DOHH2 (cell line): ENCODE data around the gene COL5A3.

ENCODE experiments used
- H3F3A ChIP-seq: fragments of 200-600 bp; sonication (generic), shearing (Covaris generic); 2 replicates; pipeline ENCODE4 v1.6.0; 2016; ENCODE audit warnings: antibody characterized with exemption, mild to moderate bottlenecking; ENCODE audit not compliant: control insufficient read depth, insufficient read depth
- H3K27ac ChIP-seq: fragments of 200-600 bp; sonication (generic); 2 replicates; pipeline ENCODE4 v1.5.1; 2014; ENCODE audit warnings: low read depth, mild to moderate bottlenecking, low read length, moderate library complexity
- H3K27me3 ChIP-seq: fragments of 200-600 bp; sonication (generic); 2 replicates; pipeline ENCODE4 v1.6.1; 2014; ENCODE audit warnings: mild to moderate bottlenecking, low read length, mixed read lengths; ENCODE audit not compliant: control insufficient read depth
- H3K36me3 ChIP-seq: fragments of 200-600 bp; sonication (generic); 2 replicates; pipeline ENCODE4 v1.6.1; 2014; ENCODE audit warnings: mild to moderate bottlenecking, low read length, moderate library complexity, mixed read lengths; ENCODE audit not compliant: control insufficient read depth
- H3K4me1 ChIP-seq: fragments of 200-600 bp; sonication (generic); 2 replicates; pipeline ENCODE4 v1.6.1; 2014; ENCODE audit warnings: mild to moderate bottlenecking, low read length, mixed read lengths; ENCODE audit not compliant: control insufficient read depth
- H3K4me2 ChIP-seq: fragments of 200-600 bp; sonication (generic); 2 replicates; pipeline ENCODE4 v1.6.0; 2014; ENCODE audit warnings: mild to moderate bottlenecking, low read length, moderate library complexity
- H3K4me3 ChIP-seq: fragments of 200-600 bp; sonication (generic); 2 replicates; pipeline ENCODE4 v1.5.1; 2014; ENCODE audit warnings: mild to moderate bottlenecking, low read length, mixed read lengths
- H3K79me2 ChIP-seq: fragments of 200-600 bp; sonication (generic); 2 replicates; pipeline ENCODE4 v1.6.1; 2014; ENCODE audit warnings: mild to moderate bottlenecking, low read length, mixed read lengths; ENCODE audit not compliant: control insufficient read depth
- H3K9me2 ChIP-seq: fragments of 200-600 bp; sonication (generic); replicated peaks from 2 replicates; pipeline ENCODE4 v1.6.1; 2014; ENCODE audit warnings: mild to moderate bottlenecking, low read length, mixed read lengths; ENCODE audit not compliant: control insufficient read depth
- H3K9me3 ChIP-seq: fragments of 200-600 bp; sonication (generic); 2 replicates; pipeline ENCODE4 v1.6.1; 2014; ENCODE audit warnings: antibody characterized with exemption, low read length, mixed read lengths; ENCODE audit not compliant: control insufficient read depth, insufficient read depth
- H4K20me1 ChIP-seq: fragments of 200-600 bp; sonication (generic); 2 replicates; pipeline ENCODE4 v1.6.0; 2014; ENCODE audit warnings: low read depth, mild to moderate bottlenecking, antibody characterized with exemption, low read length, moderate library complexity; ENCODE audit not compliant: control insufficient read depth, insufficient read depth
- CTCF ChIP-seq: fragments of 200-600 bp; sonication (generic); IDR thresholded peaks from one replicate; pipeline ENCODE4 v1.5.1; 2014; ENCODE audit warnings: antibody characterized with exemption, mild to moderate bottlenecking, low read depth, low read length; ENCODE audit not compliant: poor library complexity, severe bottlenecking
- EZH2phosphoT487 ChIP-seq: fragments of 200-600 bp; sonication (generic); IDR thresholded peaks from 2 replicates; pipeline ENCODE4 v1.6.1; 2017; ENCODE audit warnings: borderline replicate concordance, mild to moderate bottlenecking, antibody characterized with exemption, low read length, moderate library complexity, mixed read lengths

The COL5A3 gene

GRCh38 chr19:10018786-10019185, 8.5 kb upstream of the COL5A3 start:
- Histone ChIP-seq H3K4me3 (no peak overlapping the region), H3K4me2 (no peak overlapping the region), H4K20me1 (no peaks in the 10 kb centered on the region), H3K79me2 (no peaks in the 10 kb centered on the region), H3K27ac (no peak overlapping the region), H3K4me1 (no peaks in the 10 kb centered on the region), H3K27me3 (peaks cover 3% of the 10 kb centered on the region; the same call in 1 of the 2 replicates), H3K9me3 (no peaks in the 10 kb centered on the region), H3K36me3 (no peaks in the 10 kb centered on the region), H3F3A (no peaks in the 10 kb centered on the region), H3K9me2 (no peaks in the 10 kb centered on the region)
- TF ChIP-seq CTCF (no peak), EZH2phosphoT487 (no peak)

- TF ChIP-seq EZH2phosphoT487 (no peak), CTCF (no peak)
- Histone ChIP-seq H3K36me3 (no peaks in the 10 kb centered on the region), H4K20me1 (no peaks in the 10 kb centered on the region)
These were observed 8.0 kb upstream of the COL5A3 start for GRCh38 chr19:10018263-10018662.

GRCh38 chr19:10013834-10014618, 3.7 kb upstream of the COL5A3 start:
- no peak overlapping the region for H3K4me3 ChIP-seq
- no peaks in the 10 kb centered on the region for H3K9me3 ChIP-seq
- H3K79me2 ChIP-seq: no peaks in the 10 kb centered on the region
- no peaks in the 10 kb centered on the region for H3K36me3 ChIP-seq
- no peaks in the 10 kb centered on the region for H3K4me1 ChIP-seq
- no peaks in the 10 kb centered on the region for H3K9me2 ChIP-seq
- no peaks in the 10 kb centered on the region for H3F3A ChIP-seq
- no peak overlapping the region for H3K27ac ChIP-seq
- TF ChIP-seq CTCF: no peak
- no peak for TF ChIP-seq EZH2phosphoT487
- peaks cover 3% of the 10 kb centered on the region; the same call in 1 of the 2 replicates for H3K27me3 ChIP-seq
- no peaks in the 10 kb centered on the region for H4K20me1 ChIP-seq
- H3K4me2 ChIP-seq: no peak overlapping the region

More at GRCh38 chr19:10018263-10018662, 8.0 kb upstream of the COL5A3 start:
- no peaks in the 10 kb centered on the region for H3F3A ChIP-seq
- no peak overlapping the region for H3K4me3 ChIP-seq
- no peaks in the 10 kb centered on the region for H3K79me2 ChIP-seq
- H3K9me3 ChIP-seq: no peaks in the 10 kb centered on the region
- H3K9me2 ChIP-seq: no peaks in the 10 kb centered on the region
- no peaks in the 10 kb centered on the region for H3K4me1 ChIP-seq
- H3K27ac ChIP-seq: no peak overlapping the region
- H3K4me2 ChIP-seq: no peak overlapping the region
- peaks cover 3% of the 10 kb centered on the region; the same call in 1 of the 2 replicates for H3K27me3 ChIP-seq
